Measurements from ENCODE around the gene DENND6A. TPM values are rescaled to one million over a fixed set of nuclear protein-coding genes. Genes with fewer than 3 reads are reported as not detected.

DENND6A gene
- total RNA-seq, 4 donors from 2014 or later = 15.2 to 36.3 (median 24.5) TPM

- H3K4me1 ChIP-seq = peaks cover 0 to 19% (median 0%) of the 10 kb centered on the region in 4 donors
- H3K27ac ChIP-seq = no peak overlapping the region
- no peak overlapping the region for H3K4me3 ChIP-seq
- H3K9me3 ChIP-seq = no peaks in the 10 kb centered on the region
- no peak for DNase-seq
- TF ChIP-seq POLR2A (IDR thresholded peaks at IDR 0.05) (no peak), CTCF (IDR thresholded peaks at IDR 0.05) (no peak)
- peaks cover 0 to 2% (median 0%) of the 10 kb centered on the region in 3 donors for H3K36me3 ChIP-seq
- no peaks in the 10 kb centered on the region for H3K27me3 ChIP-seq
These were observed 105.0 kb downstream of the DENND6A start for GRCh38 chr3:57587905-57588304.

- H3K4me1 ChIP-seq = peaks cover 0 to 11% (median 0%) of the 10 kb centered on the region in 4 donors
- H3K36me3 ChIP-seq = peaks cover 0 to 13% (median 0%) of the 10 kb centered on the region in 3 donors
- no peaks in the 10 kb centered on the region for H3K9me3 ChIP-seq
- no peaks in the 10 kb centered on the region for H3K27me3 ChIP-seq
- H3K4me3 ChIP-seq = no peak overlapping the region
- no peak for DNase-seq
- TF ChIP-seq CTCF (IDR thresholded peaks at IDR 0.05) (no peak), POLR2A (IDR thresholded peaks at IDR 0.05) (no peak)
- H3K27ac ChIP-seq = no peak overlapping the region
These were observed 106.1 kb downstream of the DENND6A start for GRCh38 chr3:57586778-57587177.

DNA sequence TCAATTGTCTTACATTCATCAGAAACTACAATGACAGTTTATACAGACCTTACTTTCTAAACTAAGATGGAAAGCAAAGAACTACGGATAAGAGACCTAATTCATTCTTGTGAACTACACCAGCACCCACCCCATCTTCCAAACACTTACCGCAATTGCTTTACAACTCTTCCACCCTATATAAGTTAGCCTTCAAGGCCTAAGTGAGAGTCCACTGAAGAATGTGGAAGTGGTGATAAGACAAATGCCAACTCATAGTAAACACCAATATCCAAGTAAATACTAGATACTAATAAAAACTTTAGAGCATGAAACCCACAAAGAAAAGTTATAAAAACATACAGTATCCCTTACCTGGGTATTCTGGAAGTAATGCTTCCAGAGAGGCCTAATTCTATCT, 109.3 kb downstream of the DENND6A start:
- no peak for TF ChIP-seq POLR2A (IDR thresholded peaks at IDR 0.05)
- no peak for TF ChIP-seq CTCF (IDR thresholded peaks at IDR 0.05)
- peak overlapping the region in 1 of 4 donors; percentile 23 for H3K27ac ChIP-seq
- H3K4me3 ChIP-seq = no peak overlapping the region
- peaks cover 0 to 30% (median 0%) of the 10 kb centered on the region in 3 donors for H3K36me3 ChIP-seq
- peaks cover 0 to 11% (median 0%) of the 10 kb centered on the region in 4 donors for H3K4me1 ChIP-seq
- H3K9me3 ChIP-seq = no peaks in the 10 kb centered on the region
- no peaks in the 10 kb centered on the region for H3K27me3 ChIP-seq
- no peak for DNase-seq

DNA sequence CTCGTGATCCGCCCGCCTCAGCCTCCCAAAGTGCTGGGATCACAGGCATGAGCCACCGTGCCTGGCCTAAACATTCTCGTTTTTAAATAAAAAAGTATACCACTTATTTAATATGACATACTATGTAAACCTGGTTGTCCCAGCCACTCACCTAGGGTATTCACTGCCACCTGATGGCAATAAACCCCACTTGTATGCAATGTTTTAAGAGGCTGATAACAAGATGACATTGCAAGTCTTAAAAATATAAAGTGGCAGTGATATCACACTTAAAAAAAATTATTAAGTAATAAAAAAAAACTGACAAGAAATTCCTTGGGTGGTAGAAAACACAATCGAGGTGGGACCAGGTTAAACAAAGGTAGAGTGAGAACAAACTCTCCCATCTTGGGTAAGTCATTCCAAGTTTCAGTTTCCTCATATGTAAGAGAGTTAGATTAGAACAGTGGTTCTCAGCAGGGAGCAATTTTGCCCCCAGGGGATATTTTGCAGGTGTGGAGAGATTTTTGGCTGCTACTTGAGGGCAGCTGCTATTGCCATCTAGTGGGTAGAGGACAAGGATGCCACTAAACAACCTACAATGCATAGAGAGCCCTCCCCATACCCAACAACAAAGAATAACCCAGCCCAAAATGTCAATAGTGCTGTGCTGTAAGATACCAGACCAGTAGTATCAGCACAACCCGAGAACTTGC, 110.3 kb downstream of the DENND6A start:
- TF ChIP-seq CTCF (IDR thresholded peaks at IDR 0.05) (peak in 3 of 6 experiments; percentile 9 to 25 (median 20)), POLR2A (IDR thresholded peaks at IDR 0.05) (no peak)
- Histone ChIP-seq H3K9me3 (no peaks in the 10 kb centered on the region), H3K27ac (peak overlapping the region in 1 of 4 donors; percentile 23), H3K4me1 (peaks cover 0 to 11% (median 0%) of the 10 kb centered on the region in 4 donors), H3K27me3 (no peaks in the 10 kb centered on the region), H3K4me3 (no peak overlapping the region), H3K36me3 (peaks cover 0 to 39% (median 0%) of the 10 kb centered on the region in 3 donors)
- DNase-seq = no peak

- Histone ChIP-seq H3K9me3 (no peaks in the 10 kb centered on the region), H3K4me3 (no peak overlapping the region), H3K4me1 (peaks cover 0 to 8% (median 0%) of the 10 kb centered on the region in 4 donors), H3K27ac (no peak overlapping the region), H3K27me3 (no peaks in the 10 kb centered on the region), H3K36me3 (peaks cover 0 to 76% (median 0%) of the 10 kb centered on the region in 3 donors)
- no peak for DNase-seq
- TF ChIP-seq POLR2A (IDR thresholded peaks at IDR 0.05) = no peak
- TF ChIP-seq CTCF (IDR thresholded peaks at IDR 0.05) = no peak
These were observed 115.1 kb downstream of the DENND6A start for GRCh38 chr3:57577801-57578200.

Data from Peyer's patch (tissue), 4 donors.